Measurements from ENCODE around the gene TCAIM. TPM values are rescaled to one million over a fixed set of nuclear protein-coding genes. Genes with fewer than 3 reads are reported as not detected.
A peak's percentile ranks its signal among the peaks of the same experiment; 100 is the strongest.

The TCAIM gene, protein sequence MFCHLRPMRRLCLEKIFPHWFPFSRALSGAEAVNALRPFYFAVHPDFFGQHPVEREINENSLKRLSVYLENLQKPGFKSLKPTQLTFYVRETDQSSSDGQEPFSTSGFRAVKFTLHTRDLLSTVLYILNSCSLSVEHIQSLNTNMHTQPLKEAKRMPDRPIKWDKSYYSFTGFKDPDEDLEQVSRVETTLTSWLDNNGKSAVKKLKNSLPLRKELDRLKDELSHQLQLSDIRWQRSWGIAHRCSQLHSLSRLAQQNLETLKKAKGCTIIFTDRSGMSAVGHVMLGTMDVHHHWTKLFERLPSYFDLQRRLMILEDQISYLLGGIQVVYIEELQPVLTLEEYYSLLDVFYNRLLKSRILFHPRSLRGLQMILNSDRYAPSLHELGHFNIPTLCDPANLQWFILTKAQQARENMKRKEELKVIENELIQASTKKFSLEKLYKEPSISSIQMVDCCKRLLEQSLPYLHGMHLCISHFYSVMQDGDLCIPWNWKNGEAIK
- 10 to 100 TPM; 26.2 to 33.3 (median 27.7) TPM for total RNA-seq

DNA sequence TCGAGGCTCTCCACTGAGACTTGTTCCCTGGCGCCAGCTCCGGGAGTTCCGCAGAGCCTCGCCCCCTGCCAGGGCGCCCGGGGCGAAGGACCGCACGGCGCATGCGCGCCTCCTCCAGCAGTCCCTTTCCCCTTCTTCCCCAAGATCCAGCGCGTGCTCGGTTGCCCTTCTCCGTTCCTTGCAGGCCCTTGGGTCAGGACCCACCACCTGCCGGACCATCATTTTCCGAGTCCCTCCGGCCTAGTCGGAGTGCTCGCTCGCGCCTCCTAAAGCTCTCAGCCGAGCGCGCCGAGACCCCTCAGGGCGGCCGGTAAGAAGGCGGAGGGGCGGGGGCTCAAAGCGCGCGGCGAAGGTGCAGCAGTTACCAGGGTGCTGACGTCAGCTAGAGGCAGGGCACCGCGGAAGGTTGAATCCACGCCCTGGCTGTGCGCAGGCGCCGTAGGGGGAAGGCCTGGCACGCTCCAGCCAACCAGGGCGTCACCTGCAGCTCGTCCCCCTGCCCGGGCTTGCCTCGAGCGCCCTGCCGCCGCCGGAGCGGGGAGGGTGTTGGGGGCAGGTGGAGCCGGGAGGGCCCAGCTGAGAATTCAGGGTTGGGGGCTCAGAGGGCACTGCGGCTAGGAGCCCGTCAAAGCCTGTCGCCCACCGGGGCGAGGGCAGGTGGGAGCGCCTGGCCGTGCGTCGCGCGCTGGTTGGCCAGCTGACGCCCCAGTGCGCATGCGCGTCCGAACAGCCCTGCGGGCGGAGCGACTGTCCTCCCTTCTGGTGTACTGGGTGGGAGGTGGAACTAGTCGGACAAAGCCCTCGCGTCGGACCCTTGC is at the start of gene TCAIM:
TCAIM (plus strand) TSS at position 757 of the 818 bp plus-strand sequence. CDS start 16,017 bp downstream, outside the sequence.
- no peaks in the 10 kb centered on the region for H3K36me3 ChIP-seq
- peak in 1 of 6 experiments; percentile 24 for TF ChIP-seq CTCF (IDR thresholded peaks at IDR 0.05)
- TF ChIP-seq POLR2A (IDR thresholded peaks at IDR 0.05): peak; percentile 63 to 93
- DNase-seq: peak; percentile 99
- intact Hi-C loops (cut with DNase I): loop anchor here (10.0 kb wide), 1 partner anchor 177 kb away; no protein-coding TSS in a partner anchor
- H3K27ac ChIP-seq: peak within 1 kb of the TSS; percentile 61 to 99 (median 90)
- peak within 1 kb of the TSS; percentile 34 to 90 (median 55) for H3K4me3 ChIP-seq (replicated peaks in 1 of 3)
- peaks cover 10 to 26% of the 10 kb centered on the region in 2 donors for H3K4me1 ChIP-seq
- 1% methylated on average over 18 to 47 of the region's 77 CpGs for WGBS, 2 donors
- H3K27me3 ChIP-seq: no peaks in the 10 kb centered on the region
- no peaks in the 10 kb centered on the region for H3K9me3 ChIP-seq

DNA sequence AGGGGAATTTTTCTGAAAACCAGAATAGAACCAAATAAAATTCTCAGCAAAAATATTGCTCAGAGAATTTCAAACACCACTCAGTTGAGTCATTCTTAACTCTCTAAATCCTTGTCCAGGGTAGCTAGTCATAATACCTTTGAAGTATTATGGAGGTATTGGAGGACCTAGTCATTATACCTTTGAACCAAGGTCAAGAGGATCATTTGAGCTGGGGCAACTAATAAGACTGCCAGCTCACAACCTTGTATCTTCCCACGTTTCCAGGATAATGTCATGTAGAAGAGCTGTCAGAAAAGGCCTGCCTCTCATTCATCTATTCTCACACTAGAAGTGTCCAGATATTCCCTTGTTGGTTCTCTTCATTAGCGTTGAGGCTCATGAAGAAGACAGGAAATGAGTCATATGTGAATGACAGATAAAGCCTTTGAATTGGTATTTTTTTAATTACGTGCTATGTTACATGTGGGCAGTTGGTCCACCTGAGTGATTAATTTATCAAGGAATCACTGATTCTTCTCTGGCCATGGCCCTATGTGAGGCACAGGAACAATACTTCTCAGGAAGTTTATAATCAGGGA is 48.6 kb upstream of the TCAIM start:
- 76 to 81% methylated on average over 3 of the region's 3 CpGs for WGBS, 2 donors

GRCh38 chr3:44292276-44292675 is 46.3 kb upstream of the TCAIM start:
- H3K9me3 ChIP-seq: no peaks in the 10 kb centered on the region
- H3K4me1 ChIP-seq: no peaks in the 10 kb centered on the region
- no peaks in the 10 kb centered on the region for H3K27me3 ChIP-seq
- 91 to 95% methylated on average over 2 of the region's 2 CpGs for WGBS, 2 donors
- intact Hi-C loops (cut with DNase I): no loop called here
- no peak overlapping the region for H3K4me3 ChIP-seq (replicated peaks in 1 of 3)
- no peak for DNase-seq
- no peak for TF ChIP-seq POLR2A (IDR thresholded peaks at IDR 0.05)
- TF ChIP-seq CTCF (IDR thresholded peaks at IDR 0.05): no peak
- H3K36me3 ChIP-seq: no peaks in the 10 kb centered on the region
- H3K27ac ChIP-seq: no peak overlapping the region

More for the DNA sequence above, 48.6 kb upstream of the TCAIM start:
- no peak overlapping the region for H3K27ac ChIP-seq
- H3K9me3 ChIP-seq: no peaks in the 10 kb centered on the region
- no peak overlapping the region for H3K4me3 ChIP-seq (replicated peaks in 1 of 3)
- H3K27me3 ChIP-seq: no peaks in the 10 kb centered on the region
- TF ChIP-seq CTCF (IDR thresholded peaks at IDR 0.05) (no peak), POLR2A (IDR thresholded peaks at IDR 0.05) (no peak)
- intact Hi-C loops (cut with DNase I): no loop called here
- H3K36me3 ChIP-seq: no peaks in the 10 kb centered on the region
- DNase-seq: no peak
- no peaks in the 10 kb centered on the region for H3K4me1 ChIP-seq

DNA sequence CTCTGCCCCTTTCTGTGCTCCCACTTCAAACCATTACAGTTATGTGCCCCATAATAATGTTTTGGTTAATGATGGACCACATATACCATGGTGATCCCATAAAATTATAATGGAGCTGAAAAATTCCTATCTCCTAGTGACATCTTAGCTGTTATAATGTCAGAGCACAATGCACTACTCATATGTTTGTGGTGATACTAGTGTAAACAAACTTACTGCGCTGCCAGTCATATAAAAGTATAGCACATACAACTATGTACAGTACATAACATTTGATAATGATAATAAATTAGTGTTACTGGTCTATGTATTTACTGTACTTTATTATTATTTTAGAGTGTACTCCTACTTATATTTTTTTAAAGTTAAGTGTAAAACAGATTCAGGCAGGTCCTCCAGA is 45.6 kb upstream of the TCAIM start:
- H3K9me3 ChIP-seq: no peaks in the 10 kb centered on the region
- H3K4me1 ChIP-seq: no peaks in the 10 kb centered on the region
- H3K4me3 ChIP-seq (replicated peaks in 1 of 3): no peak overlapping the region
- no peak overlapping the region for H3K27ac ChIP-seq
- intact Hi-C loops (cut with DNase I): no loop called here
- no peak for DNase-seq
- no peak for TF ChIP-seq POLR2A (IDR thresholded peaks at IDR 0.05)
- no peaks in the 10 kb centered on the region for H3K27me3 ChIP-seq
- H3K36me3 ChIP-seq: no peaks in the 10 kb centered on the region
- 97 to 100% methylated on average over 1 of the region's 1 CpG for WGBS, 2 donors

DNA sequence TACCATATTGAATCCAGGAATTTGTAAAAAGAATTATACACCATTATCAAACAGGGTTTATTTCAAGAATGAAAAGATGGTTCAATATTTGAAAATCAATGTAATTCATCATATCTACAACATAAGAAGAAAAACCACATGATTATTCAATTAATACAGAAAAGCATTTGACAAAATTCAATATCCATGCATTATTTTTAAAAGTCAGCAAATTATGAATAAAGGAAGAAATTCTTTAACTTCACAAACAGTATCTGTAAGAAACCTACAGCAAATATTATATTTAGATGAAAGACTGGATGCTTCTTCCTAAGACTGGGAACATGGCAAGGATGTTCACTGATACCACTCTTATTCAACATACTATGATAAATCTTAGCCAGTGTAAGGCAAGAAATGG is 41.3 kb upstream of the TCAIM start:
- H3K9me3 ChIP-seq: no peaks in the 10 kb centered on the region
- H3K4me3 ChIP-seq (replicated peaks in 1 of 3): no peak overlapping the region
- H3K4me1 ChIP-seq: no peaks in the 10 kb centered on the region
- H3K27ac ChIP-seq: no peak overlapping the region
- H3K36me3 ChIP-seq: no peaks in the 10 kb centered on the region
- no peaks in the 10 kb centered on the region for H3K27me3 ChIP-seq
- intact Hi-C loops (cut with DNase I): no loop called here
- DNase-seq: no peak
- TF ChIP-seq CTCF (IDR thresholded peaks at IDR 0.05) (no peak), POLR2A (IDR thresholded peaks at IDR 0.05) (no peak)

Data from thyroid gland (tissue), 4 donors.